Measurements from ENCODE around the gene EMP1.

Gene EMP1

DNA sequence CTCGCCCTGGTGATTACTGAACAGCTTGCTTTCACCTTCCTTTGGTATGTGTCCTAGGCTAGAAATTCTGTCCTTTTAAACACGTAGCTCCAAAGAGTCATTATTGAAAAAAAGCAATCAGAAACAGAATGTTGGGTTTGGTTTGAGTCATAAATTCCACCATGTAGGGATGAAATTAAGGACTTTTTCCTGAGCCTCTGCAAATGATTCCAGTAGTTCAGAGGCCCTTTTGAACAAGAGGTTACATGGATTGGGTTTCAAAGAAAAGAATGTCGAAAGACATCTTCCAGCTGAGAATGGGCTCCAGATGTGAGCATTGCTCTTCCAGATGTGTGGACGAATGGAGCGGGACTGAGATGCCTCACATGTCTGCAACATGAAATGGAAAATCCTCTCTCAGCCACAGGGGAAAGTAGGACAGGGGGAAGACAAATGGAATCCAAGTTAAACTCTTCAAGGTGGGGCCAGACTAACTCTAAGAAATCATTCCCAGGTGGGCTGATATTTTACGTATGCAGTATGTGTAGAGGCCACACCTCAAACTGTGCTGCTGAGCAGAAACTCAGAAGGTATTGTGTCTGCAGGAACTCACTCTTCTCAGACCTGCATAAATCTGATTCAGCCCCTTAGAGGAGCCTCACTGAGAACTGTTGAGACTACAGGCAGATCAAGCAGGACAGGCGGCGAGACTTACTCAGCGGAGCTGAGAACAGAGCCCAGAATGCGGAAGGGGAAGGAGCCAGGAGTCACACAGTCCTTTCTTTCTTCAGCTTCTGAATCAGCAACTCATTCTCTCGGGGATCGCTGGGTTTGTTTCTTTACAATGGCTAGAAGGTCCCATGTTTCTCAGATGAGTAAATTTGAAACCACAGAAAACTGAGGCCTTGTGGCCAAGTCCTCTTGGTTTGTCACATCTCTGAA is 23.3 kb upstream of the EMP1 start:
- DNase-seq, result peak; percentile 92

DNA sequence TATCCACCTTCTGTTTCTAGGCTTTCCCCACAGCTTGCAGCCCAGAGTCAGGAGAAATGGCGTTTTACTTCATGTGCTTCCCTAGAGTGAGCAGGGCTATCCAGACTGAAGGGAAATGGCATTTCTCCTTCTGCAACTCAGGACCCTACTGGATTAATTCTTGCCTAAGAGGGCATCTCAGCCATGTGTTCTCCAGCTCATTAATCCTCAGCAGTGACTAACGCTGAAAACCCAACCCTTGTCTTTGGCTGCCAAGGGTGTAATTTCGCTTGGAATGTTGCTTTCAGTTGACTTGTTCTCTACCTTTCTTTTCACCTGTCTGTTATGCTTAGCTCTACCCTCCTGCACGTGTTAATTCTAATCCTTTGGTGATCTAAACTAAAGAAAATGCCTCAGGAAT is 21.0 kb upstream of the EMP1 start:
- DNase-seq, result peak; percentile 60

DNA sequence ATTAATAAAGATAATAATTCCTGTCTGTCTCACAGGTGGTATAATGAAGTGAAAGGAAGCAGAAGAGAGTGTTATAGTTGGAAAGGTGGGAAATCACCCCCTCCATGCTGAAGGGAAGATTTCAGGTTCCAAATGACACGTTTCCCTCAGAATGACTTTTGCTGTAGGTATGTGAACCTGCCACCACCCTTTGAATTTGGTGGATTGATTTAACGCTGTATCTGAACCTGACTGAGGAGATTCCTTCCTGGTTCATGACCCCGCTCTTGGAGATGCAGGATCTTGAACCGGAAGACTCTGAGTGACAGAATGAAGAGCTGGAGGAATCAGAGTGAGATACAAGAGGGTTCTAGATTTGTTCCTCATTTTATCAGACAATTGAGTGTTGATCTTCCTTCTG is 20.3 kb upstream of the EMP1 start:
- no peak for DNase-seq

DNA sequence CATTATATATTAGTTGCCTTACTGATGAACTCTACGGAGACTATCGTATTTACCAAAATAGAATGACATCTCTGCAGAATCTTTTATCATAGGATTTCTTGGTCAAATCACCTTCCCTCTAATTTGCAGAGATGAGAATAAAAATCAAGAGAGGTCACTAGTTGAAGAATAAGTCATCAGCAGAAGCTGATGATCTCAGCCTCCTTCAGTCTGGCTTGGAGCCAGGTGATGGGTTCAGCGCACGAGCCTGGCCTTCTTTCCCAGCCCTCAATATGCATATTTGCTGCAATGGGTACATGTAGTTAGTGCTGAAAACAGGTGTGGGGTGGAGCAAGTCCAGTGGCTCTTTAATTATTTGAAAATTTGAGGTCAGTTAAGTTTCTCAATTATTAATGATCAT is 19.2 kb upstream of the EMP1 start:
- peak; percentile 44 for DNase-seq

DNA sequence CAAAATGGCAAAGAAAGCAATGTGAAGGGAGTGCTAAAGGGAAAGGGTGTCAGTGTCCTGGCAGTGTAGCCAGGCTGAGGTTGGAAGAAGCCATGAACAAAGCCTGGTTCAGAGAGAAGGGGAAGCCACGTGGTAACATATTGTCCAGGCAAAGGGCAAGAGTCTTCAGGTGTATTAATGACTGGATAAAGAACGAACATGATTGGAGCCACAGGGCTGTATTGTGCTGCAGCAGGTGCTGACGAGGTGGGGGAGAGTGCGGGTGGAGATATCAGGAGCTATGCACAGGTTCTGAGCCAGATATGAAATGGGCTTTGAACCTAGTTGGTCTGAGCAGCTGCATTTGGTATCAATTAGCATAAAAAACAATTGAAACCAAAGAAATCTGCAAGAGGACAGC is 18.6 kb upstream of the EMP1 start:
- DNase-seq, result no peak

DNA sequence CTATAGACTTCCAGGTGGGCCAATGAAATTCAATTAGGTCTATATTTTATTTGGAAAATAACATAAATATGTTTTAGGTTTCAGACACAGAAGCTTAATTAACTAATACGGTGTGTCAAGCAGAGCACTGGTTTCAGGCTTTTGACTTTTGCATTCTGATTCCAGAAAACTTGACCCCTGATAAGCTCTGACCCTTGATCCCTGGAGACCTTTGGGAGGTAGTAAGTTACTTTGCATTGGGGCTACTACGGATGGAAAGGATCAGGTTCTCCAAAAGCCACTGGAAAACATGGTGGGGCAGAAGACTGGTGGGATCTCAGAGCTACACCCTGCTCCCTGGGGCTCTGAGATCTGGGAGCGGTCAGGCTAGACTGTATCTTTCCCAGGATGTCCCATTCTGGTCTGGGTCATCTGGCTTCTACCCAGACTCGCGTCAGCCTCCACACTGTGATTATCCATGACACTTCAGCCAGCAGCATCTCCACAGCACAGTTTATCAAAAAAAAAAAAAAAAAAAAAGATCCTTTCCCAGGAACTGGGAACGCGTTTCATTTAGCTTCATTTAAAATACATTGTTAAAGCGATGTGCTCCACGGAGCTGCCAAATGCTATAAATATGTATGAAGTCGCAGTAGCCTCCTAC is 17.8 kb upstream of the EMP1 start:
- DNase-seq, result no peak

DNA sequence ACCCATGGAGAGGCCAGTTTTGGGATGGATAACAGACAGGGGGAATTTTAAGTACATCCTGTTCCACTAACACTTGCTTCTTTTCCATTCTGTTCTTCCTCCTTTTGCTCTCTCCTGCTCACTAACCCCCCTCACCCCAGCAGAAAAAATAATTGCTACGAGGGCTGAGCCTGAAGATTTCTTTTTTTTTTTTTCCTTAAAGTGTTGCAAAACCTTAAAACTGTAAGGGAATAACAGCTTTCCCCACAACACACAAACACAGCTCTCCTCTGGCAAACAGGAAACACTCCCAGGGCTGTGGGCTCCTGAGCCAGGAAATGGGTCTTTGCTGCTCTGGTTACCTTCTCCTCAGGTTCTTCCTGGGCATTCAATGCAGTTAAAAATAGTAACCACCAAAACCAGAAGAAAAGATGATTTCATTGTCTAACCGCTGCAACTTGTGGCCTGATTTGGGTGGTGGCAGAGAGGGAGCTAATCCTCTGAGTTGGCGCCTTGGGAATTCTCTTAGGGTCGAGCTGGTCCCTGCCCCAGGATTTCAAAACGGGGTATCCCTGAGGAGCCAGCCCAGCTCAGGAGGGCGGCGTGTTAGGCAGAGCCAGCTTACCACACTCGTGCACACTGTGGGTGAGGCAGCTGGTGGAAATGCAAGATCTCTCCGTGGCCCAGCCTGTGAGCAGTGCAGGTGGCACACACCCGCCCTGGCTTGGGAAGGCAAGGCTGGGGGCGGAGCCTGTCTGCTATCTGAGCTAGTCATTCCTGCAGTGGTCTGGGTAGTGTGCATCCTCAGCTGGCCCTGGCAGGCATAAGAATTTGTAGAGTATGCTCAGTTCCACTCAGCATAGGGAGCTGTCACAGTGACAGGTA is 17.1 kb upstream of the EMP1 start:
- peak; percentile 63 for DNase-seq

DNA sequence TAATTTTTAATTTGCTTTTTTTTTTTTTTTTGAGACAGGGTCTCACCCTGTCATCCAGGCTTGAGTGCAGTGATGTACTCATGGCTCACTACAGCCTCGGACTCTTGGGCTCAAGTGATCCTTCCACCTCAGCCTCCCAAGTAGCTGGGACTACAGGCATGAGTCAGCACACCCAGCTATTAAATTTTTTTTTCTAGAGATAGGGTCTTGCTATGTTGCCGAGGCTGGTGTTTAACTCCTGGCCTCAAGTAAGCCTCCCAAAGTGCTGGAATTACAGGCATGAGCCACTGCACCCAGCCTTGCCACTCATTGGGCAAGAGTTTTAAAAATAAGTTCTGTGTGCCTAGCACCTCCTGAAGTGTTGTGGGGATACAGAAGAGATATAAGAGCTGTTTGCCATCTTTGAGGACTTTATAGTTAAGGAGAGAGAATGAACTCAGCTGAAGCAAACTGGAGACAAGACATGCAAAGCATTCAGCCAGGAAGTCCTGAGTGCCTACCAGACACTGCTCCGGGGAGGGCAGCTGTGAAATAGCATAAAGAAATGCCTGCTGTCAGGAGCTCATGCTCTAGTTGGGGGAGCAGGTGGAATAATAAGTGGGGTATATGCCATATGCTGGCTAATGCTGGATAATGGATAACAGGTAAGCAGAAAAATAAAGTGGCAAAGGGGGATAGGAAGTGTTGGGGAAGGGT is 15.0 kb upstream of the EMP1 start:
- no peak for DNase-seq

DNA sequence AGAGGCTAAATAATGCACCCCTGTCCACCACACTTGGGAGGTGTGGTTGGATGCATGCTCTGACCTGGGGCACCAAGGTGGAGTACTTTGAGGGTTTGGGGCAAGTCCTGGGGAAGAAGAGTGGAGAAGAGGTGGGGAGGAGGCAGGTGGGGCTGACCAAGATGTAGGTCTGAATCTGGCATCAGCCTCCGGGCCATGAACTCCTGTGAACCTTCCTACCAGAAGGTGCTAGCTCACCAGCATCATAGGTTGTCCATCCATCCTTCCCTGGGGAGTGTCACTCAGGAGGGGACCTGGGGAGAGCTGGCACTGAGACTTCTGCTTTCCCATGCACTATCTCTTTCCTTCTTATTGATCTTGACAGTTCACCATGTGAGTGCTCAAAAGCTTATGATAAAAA is 13.6 kb upstream of the EMP1 start:
- DNase-seq, result no peak

DNA sequence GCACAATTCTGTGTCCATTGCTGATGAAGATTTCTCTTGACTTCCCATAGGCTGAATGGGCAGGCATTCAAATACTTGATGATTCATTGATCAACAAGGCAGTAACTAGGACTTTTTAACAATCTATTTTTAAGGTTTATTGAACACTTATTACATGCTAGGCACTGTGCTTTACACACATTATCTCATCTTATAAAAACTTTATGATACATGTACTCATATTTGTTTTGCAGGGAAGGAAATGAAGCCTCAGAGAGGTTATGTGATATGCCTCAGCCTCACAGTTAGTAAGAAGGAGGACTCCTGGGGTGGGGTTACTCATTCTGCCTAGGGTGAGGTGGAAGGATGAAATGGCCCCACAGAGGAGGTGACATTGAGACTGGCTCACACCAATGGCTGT is 12.9 kb upstream of the EMP1 start:
- peak; percentile 52 for DNase-seq

DNA sequence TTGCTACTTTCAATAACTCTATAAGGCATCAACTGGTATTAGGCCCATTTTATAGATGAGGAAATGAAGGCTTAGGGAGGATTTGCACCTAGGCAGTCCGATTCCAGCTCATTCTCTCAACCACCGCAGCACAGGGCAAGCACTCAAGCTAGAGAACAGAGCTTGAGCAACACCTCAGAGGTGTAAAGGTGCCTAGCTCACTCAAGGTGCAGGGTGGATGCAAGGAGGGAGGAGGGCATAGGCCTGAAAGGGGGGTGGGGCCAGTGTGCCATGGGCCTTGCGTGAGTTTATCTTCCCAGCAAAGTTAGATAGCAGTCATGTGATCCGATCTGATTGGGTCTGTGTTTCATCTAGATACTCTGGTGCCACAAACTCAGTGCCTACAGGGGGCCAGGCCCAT is 10.2 kb upstream of the EMP1 start:
- DNase-seq, result no peak

DNA sequence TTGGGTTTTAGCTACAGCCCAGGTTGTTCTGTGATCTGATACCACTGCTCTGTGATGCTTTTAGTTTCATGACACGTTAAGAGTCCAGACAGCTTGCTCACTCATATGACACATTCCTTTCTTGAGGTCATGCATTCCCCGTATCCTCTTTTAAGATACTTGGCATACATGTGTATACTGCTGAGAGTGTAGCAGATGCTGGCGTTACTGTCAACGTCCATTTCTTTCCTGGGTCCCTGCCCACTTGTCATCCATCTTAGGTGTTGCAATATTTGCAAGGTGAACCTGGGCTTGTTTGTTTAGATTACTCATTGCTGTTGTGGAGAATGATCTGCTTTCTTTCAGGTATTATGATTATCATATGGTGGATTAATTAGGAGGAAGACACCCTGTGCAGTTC is 9.1 kb upstream of the EMP1 start:
- peak; percentile 88 for DNase-seq

DNA sequence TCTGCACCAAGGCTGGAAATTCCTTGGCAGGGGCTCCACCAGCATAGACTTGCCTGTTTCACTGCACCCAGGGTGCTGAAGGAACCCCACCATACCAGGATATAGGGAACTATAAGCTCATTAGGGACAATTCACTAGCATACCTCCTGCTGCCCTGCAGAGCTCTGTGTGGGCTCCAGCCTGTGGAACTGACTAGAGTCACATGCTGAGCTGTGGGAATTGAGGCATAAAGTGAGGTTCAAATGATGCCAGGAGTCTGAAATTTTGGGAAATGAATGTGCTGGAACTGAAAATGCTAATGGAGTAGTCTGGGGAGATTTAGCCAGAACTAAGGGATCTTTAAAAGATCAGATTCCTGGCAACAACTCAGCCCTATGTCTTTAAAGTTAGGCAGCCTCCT is 7.3 kb upstream of the EMP1 start:
- no peak for DNase-seq

DNA sequence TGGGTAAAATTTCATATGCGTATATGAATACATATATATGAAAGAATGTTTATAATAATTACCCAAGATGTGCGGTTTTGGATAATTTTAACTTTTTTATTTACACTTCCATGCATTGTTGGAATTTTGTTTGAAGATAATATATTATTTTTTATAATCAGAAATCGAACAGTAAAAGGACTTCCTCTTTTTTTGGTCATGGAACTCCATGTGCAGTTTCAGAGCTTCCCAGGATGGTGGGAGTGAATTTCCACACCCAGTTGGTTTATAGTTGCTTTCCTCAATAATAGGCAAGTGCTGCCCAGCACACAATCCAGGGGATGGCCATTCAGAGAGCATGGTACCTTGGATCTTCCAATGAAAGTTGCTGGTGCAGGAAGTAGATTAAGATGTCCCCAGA is 6.3 kb upstream of the EMP1 start:
- DNase-seq, result no peak

DNA sequence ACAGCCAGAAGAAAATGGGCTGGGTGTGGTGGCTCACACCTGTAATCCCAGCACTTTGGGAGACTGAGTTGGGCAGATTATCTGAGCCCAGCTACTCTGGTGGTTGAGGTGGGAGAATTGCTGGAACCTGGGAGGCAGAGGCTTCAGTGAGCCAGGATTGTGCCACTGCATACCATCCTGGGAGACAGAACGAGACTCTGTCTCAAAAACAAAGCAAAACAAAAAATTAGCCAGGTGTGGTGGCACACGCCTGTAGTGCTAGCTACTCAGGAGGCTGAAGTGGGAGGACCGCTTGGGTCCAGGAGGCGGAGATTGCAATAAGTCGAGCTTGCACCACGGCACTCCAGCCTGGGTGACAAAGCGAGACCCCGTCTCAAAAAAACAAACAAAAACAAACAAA is 3.8 kb upstream of the EMP1 start:
- DNase-seq, result no peak

DNA sequence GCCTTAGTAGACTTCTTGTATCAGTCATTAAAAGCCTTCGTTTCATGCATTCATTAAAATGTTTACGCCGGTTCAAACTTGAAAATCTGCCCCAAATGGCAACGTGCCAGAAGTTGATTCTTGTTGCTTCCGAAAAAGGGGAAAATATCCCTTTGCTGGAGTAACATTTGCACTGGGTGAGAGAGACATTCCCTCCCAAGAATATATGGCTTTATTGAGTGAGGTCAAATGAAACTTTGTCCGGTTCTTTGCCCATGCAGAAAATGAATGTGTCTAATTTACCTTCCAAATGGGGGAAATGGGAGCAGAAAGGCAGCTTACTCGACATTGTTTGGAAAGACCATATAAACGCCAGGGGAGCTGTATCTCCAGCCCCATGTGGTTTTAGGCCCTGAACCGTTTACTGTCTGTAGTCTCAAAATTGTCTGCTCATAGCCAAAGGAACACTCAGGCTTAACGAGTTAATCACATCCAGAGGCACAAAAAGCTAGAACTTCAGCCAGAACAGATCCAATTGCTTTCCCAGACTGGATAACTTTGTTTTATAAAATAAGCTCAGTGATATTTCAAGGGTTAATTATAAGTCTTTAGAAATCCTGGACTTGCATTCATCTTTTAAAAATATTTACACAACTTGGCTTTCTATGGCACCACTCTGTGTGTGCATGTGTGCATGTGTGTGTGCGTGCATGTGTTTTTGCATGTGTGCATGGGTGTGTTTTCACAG is 2.9 kb upstream of the EMP1 start:
- no peak for DNase-seq

DNA sequence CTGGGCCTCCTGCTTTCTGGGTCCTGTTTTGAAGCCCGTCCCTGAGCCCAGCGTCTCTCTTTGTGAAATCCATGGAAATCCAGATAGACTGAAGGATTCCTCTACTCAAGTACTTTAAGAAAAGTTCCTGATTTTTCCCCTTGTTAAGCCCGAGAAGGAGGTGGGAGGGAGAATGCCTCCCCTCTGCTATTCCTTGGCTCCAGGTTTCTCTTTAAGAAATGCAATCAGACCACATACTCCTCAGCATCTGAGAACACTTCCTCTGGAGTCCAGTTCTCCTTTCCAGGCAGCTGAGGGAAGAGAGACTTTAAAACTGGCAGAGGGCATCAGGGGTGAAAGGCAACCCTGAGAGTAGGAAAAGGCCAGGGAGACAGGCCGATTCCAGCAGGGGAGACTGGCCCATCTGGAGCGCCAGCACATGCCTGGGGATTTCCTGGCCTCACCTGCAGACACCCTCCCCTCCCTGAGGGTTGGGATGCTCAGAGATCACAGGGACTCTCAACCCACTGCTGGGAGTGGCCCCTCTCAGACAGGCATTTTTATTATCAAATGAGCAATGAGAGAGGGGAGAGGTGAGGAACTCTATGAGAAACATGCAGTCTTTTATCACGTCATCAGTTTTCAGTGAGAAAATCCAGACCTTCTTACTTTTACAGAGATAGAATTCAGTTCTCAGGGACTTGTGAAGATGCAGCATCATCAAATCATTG is 2.0 kb upstream of the EMP1 start:
- DNase-seq, result no peak

DNA sequence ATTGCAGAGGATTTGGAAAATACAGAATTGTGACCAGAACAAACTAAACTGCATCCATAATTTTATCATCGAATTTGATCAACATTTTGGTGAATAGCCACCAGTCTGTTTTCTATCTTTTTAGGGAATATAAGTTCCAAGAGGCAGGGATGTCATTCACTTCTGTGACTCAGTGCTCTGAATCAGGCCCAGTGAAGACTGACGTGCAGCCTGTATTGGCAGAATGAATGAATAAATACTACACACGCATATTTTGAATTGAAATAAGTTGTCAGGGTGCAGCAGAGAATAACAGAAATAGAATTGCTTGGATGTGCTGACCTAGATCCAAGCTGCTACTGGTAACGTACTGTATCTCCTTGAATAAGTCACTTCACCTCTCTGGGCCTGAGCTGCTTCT is 1.3 kb upstream of the EMP1 start:
- DNase-seq, result no peak

DNA sequence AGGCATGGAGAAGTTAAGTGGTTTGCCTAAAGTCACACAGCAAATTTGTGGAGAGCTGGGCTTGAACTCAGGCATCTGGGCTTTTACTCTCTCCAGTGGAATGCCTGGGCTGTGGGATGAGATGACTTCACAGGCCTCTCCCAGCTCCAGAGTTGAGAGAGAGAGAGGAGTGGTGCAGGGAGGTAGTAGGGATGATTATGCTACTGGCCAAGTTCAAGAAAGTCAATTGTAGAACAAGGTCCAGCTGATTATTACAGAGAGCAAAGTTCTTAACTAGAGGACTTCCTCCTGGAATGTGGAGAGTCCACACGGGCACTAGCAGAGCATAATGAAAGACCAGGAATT is 769 bp upstream of the EMP1 start:
- peak; percentile 70 for DNase-seq

DNA sequence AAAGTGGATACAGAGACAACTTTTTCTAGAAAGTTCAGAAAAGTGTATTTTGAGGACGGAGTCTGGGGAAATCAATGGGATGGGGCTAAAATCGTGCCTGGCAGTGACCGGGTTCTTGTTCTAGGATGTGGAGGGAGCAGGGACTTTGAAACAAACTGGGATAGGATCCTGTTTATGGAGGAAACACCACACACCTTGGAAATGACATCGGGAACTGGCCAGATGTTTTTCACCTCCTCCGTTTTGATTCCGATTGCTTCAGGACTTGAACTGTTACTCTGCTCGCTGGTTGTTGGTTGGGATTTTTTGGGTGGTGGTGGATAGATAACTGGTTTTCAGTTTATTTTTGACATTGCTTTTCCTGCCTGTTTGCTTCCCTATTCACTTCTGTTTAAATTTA is 506 bp downstream of the EMP1 start:
- no peak for DNase-seq

DNA sequence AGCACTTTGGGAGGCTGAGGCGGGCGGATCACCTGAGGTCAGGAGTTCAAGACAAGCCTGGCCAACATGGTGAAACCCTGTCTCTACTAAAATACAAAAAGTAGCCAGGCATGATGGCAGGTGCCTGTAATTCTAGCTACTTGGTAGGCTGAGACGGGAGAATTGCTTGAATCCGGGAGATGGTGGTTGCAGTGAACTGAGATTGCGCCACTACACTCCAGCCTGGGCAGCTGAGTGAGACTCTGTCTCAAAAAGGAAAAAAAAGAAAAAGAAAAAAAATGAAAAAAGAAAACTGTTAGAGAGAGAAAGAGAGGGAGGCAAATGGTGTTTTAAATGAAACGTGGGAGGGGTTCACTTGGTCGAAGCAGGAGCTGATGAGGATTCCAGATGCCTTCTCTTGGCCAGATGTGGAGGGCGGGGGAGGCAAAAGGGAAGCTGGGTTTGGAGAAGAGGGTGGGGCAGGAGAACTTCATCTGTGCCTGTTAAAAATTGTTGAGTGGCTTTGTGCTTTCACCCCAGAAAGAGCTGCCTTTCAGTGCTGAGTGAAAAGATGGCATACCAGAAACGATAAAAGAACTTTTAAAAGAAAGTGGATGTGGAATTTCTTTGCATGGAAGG is 1.1 kb downstream of the EMP1 start:
- peak; percentile 47 for DNase-seq
